Measurements from ENCODE around the gene TMEM218. TPM values are rescaled to one million over a fixed set of nuclear protein-coding genes. Genes with fewer than 3 reads are reported as not detected.
A peak's percentile ranks its signal among the peaks of the same experiment; 100 is the strongest.
"Not testable (repeated sequence)": the region's sequence is repeated elsewhere in the genome, so short reads cannot be mapped to it uniquely, and the experiment has no call there.

Gene TMEM218
- total RNA-seq, 1 donor from 2014 or later = 19.0 TPM

GRCh38 chr11:125062931-125063428 is 48.4 kb downstream of the TMEM218 start, which contains the start of gene SLC37A2:
Gene SLC37A2 (plus strand): TSS chr11:125063305. CDS start chr11:125063368, 63 bp downstream.
- Histone ChIP-seq H3K9me3 (no peaks in the 10 kb centered on the region), H3K4me1 (peaks cover 7% of the 10 kb centered on the region), H3K27me3 (peaks cover 14% of the 10 kb centered on the region), H3K27ac (peak within 1 kb of the TSS; percentile 78), H3K36me3 (no peaks in the 10 kb centered on the region), H3K4me3 (peak within 1 kb of the TSS; percentile 70)
- TF ChIP-seq CTCF (IDR thresholded peaks at IDR 0.05) = peak; percentile 33
- intact Hi-C loops (cut with DNase I) = no loop called here
- DNase-seq = peak; percentile 88
- peak; percentile 95 for ATAC-seq

GRCh38 chr11:125062218-125062930 is 49.1 kb downstream of the TMEM218 start:
- H3K9me3 ChIP-seq = no peaks in the 10 kb centered on the region

GRCh38 chr11:125061281-125061680 is 50.1 kb downstream of the TMEM218 start:
- Histone ChIP-seq H3K36me3 (no peaks in the 10 kb centered on the region), H3K27ac (no peak overlapping the region), H3K4me1 (peaks cover 7% of the 10 kb centered on the region), H3K27me3 (peaks cover 13% of the 10 kb centered on the region), H3K4me3 (no peak overlapping the region), H3K9me3 (no peaks in the 10 kb centered on the region)
- intact Hi-C loops (cut with DNase I) = no loop called here
- TF ChIP-seq CTCF (IDR thresholded peaks at IDR 0.05) = no peak
- no peak for DNase-seq
- no peak for ATAC-seq

More at GRCh38 chr11:125062218-125062930, 49.1 kb downstream of the TMEM218 start:
- DNase-seq (no peak), ATAC-seq (no peak)
- H3K27ac ChIP-seq = peak overlapping the region; percentile 78
- H3K36me3 ChIP-seq = no peaks in the 10 kb centered on the region
- peak overlapping the region; percentile 70 for H3K4me3 ChIP-seq
- intact Hi-C loops (cut with DNase I) = no loop called here
- peaks cover 7% of the 10 kb centered on the region for H3K4me1 ChIP-seq
- H3K27me3 ChIP-seq = peaks cover 14% of the 10 kb centered on the region
- TF ChIP-seq CTCF (IDR thresholded peaks at IDR 0.05) = no peak

- DNase-seq = no peak
- no peak overlapping the region for H3K27ac ChIP-seq
- H3K4me1 ChIP-seq = no peaks in the 10 kb centered on the region
- no peak for TF ChIP-seq CTCF (IDR thresholded peaks at IDR 0.05)
- no peaks in the 10 kb centered on the region for H3K36me3 ChIP-seq
- no peak overlapping the region for H3K4me3 ChIP-seq
- ATAC-seq = no peak
- no peaks in the 10 kb centered on the region for H3K9me3 ChIP-seq
- intact Hi-C loops (cut with DNase I) = no loop called here
- no peaks in the 10 kb centered on the region for H3K27me3 ChIP-seq
Observed at GRCh38 chr11:125057693-125058016, 53.8 kb downstream of the TMEM218 start.

- no peak for TF ChIP-seq CTCF (IDR thresholded peaks at IDR 0.05)
- H3K27ac ChIP-seq = no peak overlapping the region
- no peaks in the 10 kb centered on the region for H3K4me1 ChIP-seq
- no peak overlapping the region for H3K4me3 ChIP-seq
- H3K9me3 ChIP-seq = no peaks in the 10 kb centered on the region
- intact Hi-C loops (cut with DNase I) = no loop called here
- DNase-seq (no peak), ATAC-seq (no peak)
- no peaks in the 10 kb centered on the region for H3K27me3 ChIP-seq
- H3K36me3 ChIP-seq = no peaks in the 10 kb centered on the region
Observed at GRCh38 chr11:125056931-125057692, 54.3 kb downstream of the TMEM218 start.

- H3K27ac ChIP-seq; H3K36me3 ChIP-seq; H3K27me3 ChIP-seq; H3K4me1 ChIP-seq; DNase-seq; H3K4me3 ChIP-seq; intact Hi-C loops (cut with DNase I); H3K9me3 ChIP-seq; ATAC-seq: not testable (repeated sequence)
Observed at GRCh38 chr11:125056111-125056510, 55.3 kb downstream of the TMEM218 start.
